ENCODE measurements around the gene ABHD14A. TPM values are rescaled to one million over a fixed set of nuclear protein-coding genes. Genes with fewer than 3 reads are reported as not detected.

ABHD14A gene
- total and polyA plus RNA-seq, 10 donors, result 8.7 to 26.7 (median 15.0) TPM

DNA sequence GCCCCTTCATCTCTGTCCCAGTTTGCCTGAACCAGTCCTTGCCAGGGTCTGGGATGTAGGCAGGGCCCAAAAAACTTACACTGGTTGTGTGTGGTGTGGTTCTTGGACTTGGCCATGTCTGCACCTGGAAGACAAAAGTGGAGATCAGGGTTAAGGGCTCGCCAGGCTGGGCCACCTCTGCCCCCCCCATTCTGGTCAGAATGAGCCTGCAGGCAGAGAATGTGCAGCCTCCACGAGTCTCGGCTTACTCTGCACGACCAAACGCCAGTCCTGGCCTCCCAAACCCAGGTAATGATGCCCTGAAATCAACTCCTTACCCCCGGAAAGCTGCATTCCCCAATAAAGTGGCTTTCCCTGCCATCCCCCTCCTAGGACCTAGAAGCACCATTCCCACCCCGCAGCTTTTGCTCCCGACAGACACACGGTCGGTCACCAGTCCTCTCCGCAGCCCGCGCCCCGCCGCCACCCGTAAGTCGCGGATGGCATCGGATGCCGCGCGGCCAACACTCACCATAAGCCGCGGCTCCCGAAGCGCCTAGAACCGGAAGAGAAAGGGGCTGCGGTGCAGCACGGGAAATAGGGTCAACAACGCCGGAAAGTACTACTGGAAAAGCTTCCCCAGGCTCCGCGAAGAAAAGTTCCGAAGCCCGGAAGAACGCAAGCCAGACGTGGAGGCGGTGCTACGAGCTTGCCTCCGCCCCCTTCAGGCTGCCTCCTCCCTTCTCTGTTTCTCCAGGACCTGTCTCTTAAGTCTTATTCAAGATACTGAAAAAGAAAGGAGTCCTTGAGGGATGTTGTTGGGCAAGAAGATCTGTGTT, 20.7 kb downstream of the ABHD14A start, which contains the start of gene RPL29:
TSS of gene RPL29 (minus strand) at position 550 of the 818 bp plus-strand sequence. CDS start at position 116, 434 bp downstream.
- WGBS, 5 donors, result 0 to 1% (median 0%) methylated on average over 40 of the region's 40 CpGs
- intact Hi-C loops (cut with DNase I; ENCODE audit: low total_unique reads), result loop anchor here (10.0 kb wide), 1 partner anchor 51 kb away; the partner anchor contains the start of genes PARP3 and RRP9

DNA sequence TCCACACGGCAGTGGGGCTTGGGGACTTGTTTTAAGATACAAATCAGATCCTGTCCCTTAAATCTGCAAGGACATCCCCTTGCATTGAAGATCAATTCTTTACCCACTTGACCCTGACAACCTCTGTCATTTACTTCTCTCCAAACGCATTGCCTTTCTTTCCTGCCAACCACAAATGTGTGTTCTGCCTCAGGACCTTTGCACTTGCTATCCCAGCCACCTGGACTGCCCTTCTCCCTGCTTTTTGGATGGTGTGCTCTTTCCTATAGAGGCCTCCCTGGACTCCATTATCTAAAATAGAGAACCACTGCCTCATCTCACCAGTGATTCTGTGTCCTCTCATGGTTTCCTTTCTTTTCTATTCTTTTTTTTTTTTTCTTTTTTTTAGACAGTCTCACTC, 22.3 kb downstream of the ABHD14A start:
- intact Hi-C loops (cut with DNase I; ENCODE audit: low total_unique reads), result loop anchor here (10.0 kb wide), 1 partner anchor 52 kb away; the partner anchor contains the start of genes PARP3 and RRP9
- no peak for TF ChIP-seq POLR2A (IDR thresholded peaks at IDR 0.05)
- Histone ChIP-seq H3K27me3 (replicated peaks in 1 of 7) (no peaks in the 10 kb centered on the region), H3K36me3 (peaks cover 4 to 29% (median 27%) of the 10 kb centered on the region in 6 donors), H3K4me1 (peaks cover 16 to 51% (median 40%) of the 10 kb centered on the region in 6 donors), H3K27ac (no peak overlapping the region), H3K9me3 (no peaks in the 10 kb centered on the region), H3K4me3 (no peak overlapping the region)
- no peak for DNase-seq
- 42 to 65% (median 54%) methylated on average over 2 of the region's 2 CpGs for WGBS, 5 donors

More for the DNA sequence above, 20.7 kb downstream of the ABHD14A start, which contains the start of gene RPL29:
- H3K27me3 ChIP-seq (replicated peaks in 1 of 7), result no peaks in the 10 kb centered on the region
- H3K4me3 ChIP-seq, result peak within 1 kb of the TSS; percentile 55 to 84 (median 68)
- peaks cover 16 to 51% (median 33%) of the 10 kb centered on the region in 6 donors for H3K4me1 ChIP-seq
- H3K36me3 ChIP-seq, result peaks cover 4 to 46% (median 35%) of the 10 kb centered on the region in 6 donors
- peak; percentile 94 for DNase-seq
- TF ChIP-seq CTCF (IDR thresholded peaks at IDR 0.05 in 8 of 11, conservative IDR thresholded peaks at IDR 0.05 in 3 of 11), result peak in 10 of 11 experiments; percentile 13 to 62 (median 49)
- TF ChIP-seq POLR2AphosphoS5 (IDR thresholded peaks at IDR 0.05), result peak; percentile 95 to 97 (median 95)
- TF ChIP-seq POLR2A (IDR thresholded peaks at IDR 0.05), result peak; percentile 24 to 58 (median 32)
- no peaks in the 10 kb centered on the region for H3K9me3 ChIP-seq
- peak within 1 kb of the TSS; percentile 79 to 93 (median 88) for H3K27ac ChIP-seq

DNA sequence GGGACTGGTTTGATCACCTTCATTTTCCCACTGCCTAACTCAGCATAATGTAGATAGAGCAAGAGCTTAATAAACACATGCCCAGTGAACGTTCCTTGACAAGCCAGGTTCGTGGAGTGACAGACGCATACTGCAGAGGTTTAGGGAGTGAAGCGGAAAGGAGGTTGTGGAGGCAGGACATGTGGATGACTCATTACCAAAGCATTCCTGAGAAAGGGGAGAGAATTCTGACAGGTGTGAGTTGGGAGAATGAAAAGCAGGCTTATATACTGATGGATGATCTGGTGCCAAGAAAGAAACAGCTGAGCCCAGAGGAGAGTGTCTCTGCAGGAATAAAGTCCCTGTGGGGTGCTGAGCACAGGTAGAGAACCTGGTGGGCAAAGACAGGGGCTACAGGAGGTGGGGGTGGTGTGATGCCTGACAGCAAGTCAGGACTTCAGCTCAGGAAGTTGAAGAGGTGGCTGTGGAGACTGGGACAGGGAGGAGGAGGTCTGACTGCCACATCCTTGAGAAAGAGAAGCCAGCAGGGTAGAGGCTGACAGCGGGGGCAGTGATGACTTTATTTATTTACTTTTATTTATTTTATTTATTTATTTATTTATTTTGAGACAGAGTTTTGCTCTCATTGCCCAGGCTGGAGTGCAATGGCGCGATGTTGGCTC, 23.2 kb downstream of the ABHD14A start:
- 80 to 86% (median 84%) methylated on average over 7 of the region's 7 CpGs for WGBS, 5 donors
- no peak overlapping the region for H3K27ac ChIP-seq
- no peaks in the 10 kb centered on the region for H3K27me3 ChIP-seq (replicated peaks in 1 of 7)
- intact Hi-C loops (cut with DNase I; ENCODE audit: low total_unique reads), result loop anchor here (10.0 kb wide), 1 partner anchor 53 kb away; the partner anchor contains the start of genes PARP3 and RRP9
- H3K9me3 ChIP-seq, result no peaks in the 10 kb centered on the region
- H3K4me3 ChIP-seq, result no peak overlapping the region
- no peak for DNase-seq
- H3K4me1 ChIP-seq, result peaks cover 16 to 42% (median 32%) of the 10 kb centered on the region in 6 donors
- TF ChIP-seq POLR2A (IDR thresholded peaks at IDR 0.05) (no peak), POLR2AphosphoS5 (IDR thresholded peaks at IDR 0.05) (no peak)
- peaks cover 4 to 20% (median 18%) of the 10 kb centered on the region in 6 donors for H3K36me3 ChIP-seq

- Histone ChIP-seq H3K36me3 (peaks cover 4 to 13% (median 12%) of the 10 kb centered on the region in 6 donors), H3K4me3 (no peak overlapping the region), H3K27ac (no peak overlapping the region), H3K9me3 (no peaks in the 10 kb centered on the region), H3K4me1 (peaks cover 11 to 35% (median 29%) of the 10 kb centered on the region in 6 donors), H3K27me3 (replicated peaks in 1 of 7) (no peaks in the 10 kb centered on the region)
- WGBS, 5 donors, result 74 to 80% (median 77%) methylated on average over 7 of the region's 7 CpGs
- DNase-seq, result no peak
- TF ChIP-seq POLR2A (IDR thresholded peaks at IDR 0.05), result no peak
- no peak for TF ChIP-seq POLR2AphosphoS5 (IDR thresholded peaks at IDR 0.05)
- no peak for TF ChIP-seq CTCF (IDR thresholded peaks at IDR 0.05 in 8 of 11, conservative IDR thresholded peaks at IDR 0.05 in 3 of 11)
- intact Hi-C loops (cut with DNase I; ENCODE audit: low total_unique reads), result loop anchor here (10.0 kb wide), 1 partner anchor 54 kb away; the partner anchor contains the start of genes PARP3 and RRP9
Measured at GRCh38 chr3:51998774-51999173, 23.9 kb downstream of the ABHD14A start.

Data from spleen (tissue), 11 donors.